Mesodermal cell (in vitro differentiated cells): ENCODE data around the gene CCT8L2.
"Not testable (repeated sequence)": the region's sequence is repeated elsewhere in the genome, so short reads cannot be mapped to it uniquely, and the experiment has no call there.

Experiments used
- H3K27ac ChIP-seq: 2 replicates; pipeline ENCODE4 v1.7.0; 2013; ENCODE audit warnings: mild to moderate bottlenecking, low read depth, low read length, moderate library complexity; ENCODE audit not compliant: severe bottlenecking
- H3K36me3 ChIP-seq: 2 replicates; pipeline ENCODE4 v1.7.1; 2013; ENCODE audit warnings: mild to moderate bottlenecking, low read length, moderate library complexity; ENCODE audit not compliant: control insufficient read depth, insufficient read depth
- H3K4me1 ChIP-seq: one replicate; pipeline ENCODE4 v1.7.1; 2013; ENCODE audit warnings: mild to moderate bottlenecking, low read length; ENCODE audit not compliant: insufficient read depth, control insufficient read depth, poor library complexity, severe bottlenecking
- H3K4me3 ChIP-seq: 2 replicates; pipeline ENCODE4 v1.7.0; 2013; ENCODE audit warnings: low read length, control low read depth, mild to moderate bottlenecking; ENCODE audit not compliant: insufficient read depth, poor library complexity, severe bottlenecking; ENCODE audit errors: extremely low read depth
- H3K9me3 ChIP-seq: 2 replicates; pipeline ENCODE4 v1.7.1; 2013; ENCODE audit warnings: mild to moderate bottlenecking, low read length, moderate library complexity; ENCODE audit not compliant: control insufficient read depth
- WGBS, 2 experiments: methylation state at CpG; one replicate each; pipeline ENCODE4 v1.1.5; 2013; ENCODE audit warnings: missing lambda C conversion rate in 2 of 2; ENCODE audit not compliant: insufficient coverage in 2 of 2; 5-methylcytosine and 5-hydroxymethylcytosine counted together

CCT8L2 gene

DNA sequence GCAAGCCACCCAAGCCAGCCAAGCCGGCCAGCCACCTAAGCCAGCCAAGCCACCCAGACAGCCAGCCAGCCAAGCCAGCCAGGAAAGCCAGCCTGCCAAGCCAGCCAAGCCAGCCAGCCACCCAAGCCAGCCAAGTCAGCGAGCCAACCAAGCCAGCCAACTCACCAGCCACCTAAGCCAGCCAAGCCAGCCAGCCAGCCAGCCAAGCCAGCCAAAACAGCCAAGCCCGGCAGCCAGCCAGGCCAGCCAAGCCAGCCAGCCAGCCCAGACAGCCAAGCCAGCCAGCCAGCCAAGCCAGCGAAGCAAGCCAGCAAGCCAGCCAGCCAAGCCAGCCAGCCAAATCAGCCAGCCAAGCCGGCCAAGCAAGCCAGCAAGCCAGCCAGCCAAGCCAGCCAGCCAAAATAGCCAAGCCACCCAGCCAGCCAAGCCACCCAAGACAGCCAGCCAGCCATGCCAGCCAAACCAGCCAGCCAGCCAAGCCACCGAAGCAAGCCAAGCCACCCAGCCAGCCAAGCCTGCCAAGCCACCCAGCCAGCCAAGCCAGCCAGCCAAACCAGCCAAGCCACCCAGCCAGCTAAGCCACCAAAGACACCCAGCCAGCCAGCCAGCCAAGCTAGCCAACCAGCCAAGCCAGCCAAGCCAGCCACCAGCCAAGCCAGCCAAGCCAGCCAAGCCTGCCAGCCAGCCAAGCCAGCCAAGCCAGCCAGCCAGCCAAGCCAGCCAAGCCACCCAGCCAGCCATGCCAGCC lies 27.6 kb downstream of the CCT8L2 start:
- H3K9me3 ChIP-seq: peaks cover 18% of the 10 kb centered on the region
- 48 to 74% methylated on average over 5 of the region's 6 CpGs for WGBS, 2 experiments
- not testable (repeated sequence) for H3K27ac ChIP-seq, H3K4me1 ChIP-seq, H3K36me3 ChIP-seq, H3K4me3 ChIP-seq

DNA sequence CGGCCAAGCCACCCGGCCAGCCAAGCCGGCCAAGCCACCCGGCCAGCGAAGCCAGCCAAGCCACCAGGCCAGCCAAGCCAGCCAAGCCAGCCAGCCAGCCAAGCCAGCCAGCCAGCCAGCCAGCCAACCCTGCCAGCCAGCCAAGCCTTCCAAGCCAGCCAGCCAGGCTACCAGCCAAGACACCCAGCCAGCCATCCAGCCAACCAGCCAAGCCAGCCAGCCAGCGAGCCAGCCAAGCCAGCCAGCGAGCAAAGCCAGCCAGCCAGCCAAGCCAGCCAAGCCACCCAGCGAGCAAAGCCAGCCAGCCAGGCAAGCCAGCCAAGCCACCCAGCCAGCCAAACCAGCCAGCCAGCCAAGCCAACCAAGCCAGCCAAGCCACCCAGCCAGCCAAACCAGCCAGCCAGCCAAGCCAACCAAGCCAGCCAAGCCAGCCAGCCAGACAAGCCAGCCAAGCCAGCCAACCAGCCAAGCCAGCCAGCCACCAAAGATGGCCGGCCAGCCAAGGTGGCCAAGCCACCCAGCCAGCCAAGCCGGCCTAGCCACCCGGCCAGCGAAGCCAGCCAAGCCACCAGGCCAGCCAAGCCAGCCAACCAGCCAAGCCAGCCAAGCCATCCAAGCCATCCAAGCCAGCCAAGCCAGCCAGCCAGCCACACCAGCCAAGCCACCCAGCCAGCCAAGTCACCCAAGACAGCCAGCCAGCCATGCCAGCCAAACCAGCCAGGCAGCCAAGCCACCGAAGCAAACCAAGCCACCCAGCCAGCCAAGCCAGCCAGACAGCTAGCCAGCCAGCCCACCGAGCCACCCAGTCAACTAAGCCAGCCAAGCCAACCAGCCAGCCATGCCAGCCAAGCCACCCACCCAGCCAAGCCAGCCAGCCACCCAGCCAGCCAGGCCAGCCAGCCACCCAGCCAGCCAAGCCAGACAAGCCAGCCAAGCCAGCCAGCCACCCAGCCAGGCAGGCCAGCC lies 28.8 kb downstream of the CCT8L2 start:
- Histone ChIP-seq H3K9me3 (peaks cover 18% of the 10 kb centered on the region), H3K36me3 (no peaks in the 10 kb centered on the region), H3K4me1 (no peaks in the 10 kb centered on the region), H3K27ac (no peak overlapping the region), H3K4me3 (no peak overlapping the region)
- 66 to 80% methylated on average over 11 of the region's 14 CpGs for WGBS, 2 experiments

GRCh38 chr22:16562711-16563554 lies 29.7 kb downstream of the CCT8L2 start:
- WGBS, 2 experiments: 63 to 69% methylated on average over 3 to 4 of the region's 4 CpGs

DNA sequence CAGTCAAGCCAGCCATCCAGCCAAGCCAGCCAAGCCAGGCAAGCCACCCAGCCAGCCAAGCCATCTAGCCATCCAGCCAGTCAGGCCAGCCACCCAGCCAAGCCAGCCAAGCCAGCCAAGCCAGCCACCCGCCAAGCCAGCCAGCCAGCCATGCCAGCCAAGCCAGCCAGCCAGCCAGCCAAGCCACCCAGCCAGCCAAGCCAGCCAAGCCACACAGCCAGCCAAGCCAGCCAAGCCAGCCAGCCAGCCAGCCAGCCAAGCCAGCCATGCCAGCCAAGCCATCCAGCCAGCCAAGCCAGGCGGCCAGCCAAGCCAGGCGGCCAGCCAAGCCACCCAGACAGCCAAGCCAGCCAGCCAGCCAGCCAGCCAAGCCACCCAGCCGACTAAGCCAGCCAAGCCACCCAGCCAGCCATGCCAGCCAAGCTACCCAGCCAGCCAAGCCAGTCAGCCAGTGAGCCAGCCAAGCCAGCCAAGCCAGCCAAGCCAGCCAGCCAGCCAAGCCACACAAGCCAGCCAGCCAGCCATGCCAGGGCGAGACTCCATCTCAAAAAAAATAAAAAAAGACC lies 31.4 kb downstream of the CCT8L2 start:
- H3K27ac ChIP-seq, H3K4me3 ChIP-seq, H3K36me3 ChIP-seq, H3K4me1 ChIP-seq: not testable (repeated sequence)
- 76 to 90% methylated on average over 3 to 4 of the region's 5 CpGs for WGBS, 2 experiments
- peaks cover 22% of the 10 kb centered on the region for H3K9me3 ChIP-seq

More at GRCh38 chr22:16562711-16563554, 29.7 kb downstream of the CCT8L2 start:
- Histone ChIP-seq H3K36me3 (no peaks in the 10 kb centered on the region), H3K4me1 (no peaks in the 10 kb centered on the region), H3K9me3 (peaks cover 18% of the 10 kb centered on the region), H3K27ac (no peak overlapping the region), H3K4me3 (no peak overlapping the region)

DNA sequence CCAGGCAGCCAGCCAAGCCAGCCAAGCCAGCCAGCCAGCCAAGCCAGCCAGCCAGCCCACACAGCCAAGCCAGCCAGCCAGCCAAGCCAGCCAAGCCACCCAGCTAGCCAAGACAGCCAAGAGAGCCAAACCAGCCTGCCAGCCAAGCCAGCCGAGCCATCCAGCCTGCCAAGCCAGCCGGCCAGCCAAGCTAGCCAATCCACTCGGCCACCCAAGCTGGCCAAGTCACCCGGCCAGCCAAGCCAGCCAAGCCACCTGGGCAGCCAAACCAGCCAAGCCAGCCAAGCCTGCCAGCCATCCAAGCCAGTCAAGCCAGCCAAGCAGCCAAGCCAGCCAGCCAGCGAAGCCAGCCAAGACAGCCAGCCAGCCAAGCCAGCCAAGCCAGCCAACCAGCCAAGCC lies 32.0 kb downstream of the CCT8L2 start:
- not testable (repeated sequence) for H3K27ac ChIP-seq, H3K4me1 ChIP-seq, H3K36me3 ChIP-seq, H3K4me3 ChIP-seq
- H3K9me3 ChIP-seq: peaks cover 22% of the 10 kb centered on the region
- WGBS, 2 experiments: 72 to 79% methylated on average over 3 to 5 of the region's 5 CpGs

GRCh38 chr22:16559996-16560395 lies 32.6 kb downstream of the CCT8L2 start:
- peaks cover 22% of the 10 kb centered on the region for H3K9me3 ChIP-seq
- WGBS, 2 experiments: 17% methylated on average over 1 of the region's 1 CpG; no CpG with 5 or more reads in 1 of the 2 experiments

GRCh38 chr22:16559056-16559955 lies 33.3 kb downstream of the CCT8L2 start:
- 78 to 81% methylated on average over 3 of the region's 3 CpGs for WGBS, 2 experiments
- no peak overlapping the region for H3K27ac ChIP-seq
- H3K4me3 ChIP-seq: no peak overlapping the region
- H3K9me3 ChIP-seq: peaks cover 22% of the 10 kb centered on the region
- no peaks in the 10 kb centered on the region for H3K4me1 ChIP-seq
- H3K36me3 ChIP-seq: no peaks in the 10 kb centered on the region

More at GRCh38 chr22:16559996-16560395, 32.6 kb downstream of the CCT8L2 start:
- H3K36me3 ChIP-seq, H3K4me3 ChIP-seq, H3K27ac ChIP-seq, H3K4me1 ChIP-seq: not testable (repeated sequence)

DNA sequence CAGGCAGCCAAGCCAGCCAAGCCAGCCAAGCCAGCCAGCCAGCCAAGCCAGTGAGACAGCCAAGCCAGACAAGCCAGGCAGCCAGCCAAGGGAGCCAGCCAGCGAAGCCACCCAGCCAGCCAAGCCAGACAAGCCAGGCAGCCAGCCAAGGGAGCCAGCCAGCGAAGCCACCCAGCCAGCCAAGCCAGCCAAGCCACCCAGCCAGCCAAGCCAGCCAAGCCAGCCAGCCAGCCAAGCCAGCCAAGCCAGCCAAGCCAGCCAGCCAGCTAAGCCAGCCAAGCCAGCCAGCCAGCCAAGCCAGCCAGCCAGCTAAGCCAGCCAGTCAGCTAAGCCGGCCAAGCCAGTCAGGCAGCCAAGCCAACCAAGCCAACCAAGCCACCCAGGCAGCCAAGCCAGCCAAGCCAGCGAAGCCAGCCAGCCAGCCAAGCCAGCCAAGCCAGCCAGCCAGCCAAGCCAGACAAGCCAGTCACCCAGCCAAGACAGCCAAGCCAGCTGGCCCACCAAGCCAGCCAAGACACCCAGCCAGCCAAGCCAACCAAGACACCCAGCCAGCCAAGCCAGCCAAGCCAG lies 34.1 kb downstream of the CCT8L2 start:
- H3K9me3 ChIP-seq: peaks cover 19% of the 10 kb centered on the region

DNA sequence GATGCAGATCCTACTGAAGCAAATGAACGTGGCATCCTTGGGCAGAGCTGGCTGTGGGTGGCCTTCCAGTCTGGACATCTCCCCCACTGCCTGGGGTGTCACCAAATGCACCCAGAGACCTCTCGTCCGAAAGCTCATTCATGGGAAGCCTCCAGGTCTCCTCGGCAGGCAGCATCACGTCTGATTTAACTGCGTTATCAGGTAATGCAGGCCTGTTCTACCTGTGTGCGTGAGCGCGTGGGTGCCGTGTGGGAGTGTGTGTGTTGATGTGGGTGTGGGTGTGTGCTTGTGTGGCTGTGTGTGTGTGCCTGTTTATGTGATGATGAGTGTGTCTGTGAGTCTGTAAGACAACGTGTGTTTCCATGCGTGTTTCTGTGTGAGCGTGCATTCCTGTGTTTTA lies 35.1 kb downstream of the CCT8L2 start:
- peaks cover 12% of the 10 kb centered on the region for H3K9me3 ChIP-seq
- not testable (repeated sequence) for H3K27ac ChIP-seq, H3K4me1 ChIP-seq, H3K36me3 ChIP-seq, H3K4me3 ChIP-seq
- WGBS, 2 experiments: 72 to 85% methylated on average over 8 to 9 of the region's 13 CpGs

More for the DNA sequence above, 34.1 kb downstream of the CCT8L2 start:
- not testable (repeated sequence) for H3K36me3 ChIP-seq, H3K4me1 ChIP-seq, H3K27ac ChIP-seq, H3K4me3 ChIP-seq
- WGBS, 2 experiments: 10 to 36% methylated on average over 2 of the region's 4 CpGs
